GM12875 (cell line): ENCODE results near the gene HACL1.

Experiments used
- H3K4me3 ChIP-seq: one replicate; pipeline ENCODE4 v1.5.1; 2011; ENCODE audit warnings: low read depth, low read length, control low read depth
- CTCF ChIP-seq: IDR thresholded peaks from 2 replicates; pipeline ENCODE4 v1.5.1; 2011; ENCODE audit warnings: low read depth, mild to moderate bottlenecking, control low read depth, inconsistent platforms, low read length, moderate library complexity, borderline replicate concordance; ENCODE audit not compliant: insufficient read depth

The HACL1 gene

DNA sequence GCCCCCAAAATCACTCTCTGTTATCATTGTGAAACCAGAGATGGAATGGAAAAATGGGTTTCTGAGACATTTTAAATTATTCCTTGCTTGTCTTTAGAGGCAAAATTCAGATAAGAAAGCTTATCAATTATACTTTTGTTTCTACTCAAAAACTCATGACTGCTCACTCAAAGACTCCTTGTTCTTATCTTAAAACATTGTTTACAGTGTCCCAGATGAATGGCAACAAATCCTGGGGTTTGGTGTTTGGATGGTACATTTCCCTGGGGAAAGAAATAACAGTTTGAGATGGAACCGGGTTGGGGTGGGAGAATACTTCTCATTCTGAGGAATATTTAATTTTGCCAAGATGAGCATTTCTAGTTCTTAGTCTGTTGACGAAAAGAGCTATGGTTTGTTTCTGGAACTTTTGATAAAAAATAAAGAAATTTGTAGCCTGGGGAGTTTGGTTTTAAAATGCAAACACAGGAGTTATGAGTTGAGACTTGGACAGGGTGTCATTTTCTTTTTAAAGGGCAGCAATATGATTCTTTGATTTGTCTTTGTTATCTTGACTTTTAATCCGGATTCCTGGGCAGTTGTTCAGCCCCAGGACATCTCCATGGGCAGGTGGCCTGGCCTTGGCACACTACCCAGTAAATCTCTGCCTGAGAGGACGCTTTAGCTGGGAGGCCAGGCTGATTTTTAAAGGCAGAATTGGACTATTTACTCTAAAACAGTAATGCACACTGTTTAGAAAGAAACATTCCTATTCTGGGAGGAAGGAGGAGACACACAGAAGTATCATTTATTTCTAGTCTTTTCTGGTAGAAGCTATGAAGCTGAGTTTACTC lies 32.6 kb upstream of the HACL1 start:
- no peak for TF ChIP-seq CTCF

GRCh38 chr3:15633159-15633558 lies 31.8 kb upstream of the HACL1 start:
- TF ChIP-seq CTCF = no peak
- H3K4me3 ChIP-seq = no peak overlapping the region

More for the DNA sequence above, 32.6 kb upstream of the HACL1 start:
- no peak overlapping the region for H3K4me3 ChIP-seq

- no peak overlapping the region for H3K4me3 ChIP-seq
- TF ChIP-seq CTCF = no peak
Measured at GRCh38 chr3:15632212-15632580, 30.8 kb upstream of the HACL1 start.

DNA sequence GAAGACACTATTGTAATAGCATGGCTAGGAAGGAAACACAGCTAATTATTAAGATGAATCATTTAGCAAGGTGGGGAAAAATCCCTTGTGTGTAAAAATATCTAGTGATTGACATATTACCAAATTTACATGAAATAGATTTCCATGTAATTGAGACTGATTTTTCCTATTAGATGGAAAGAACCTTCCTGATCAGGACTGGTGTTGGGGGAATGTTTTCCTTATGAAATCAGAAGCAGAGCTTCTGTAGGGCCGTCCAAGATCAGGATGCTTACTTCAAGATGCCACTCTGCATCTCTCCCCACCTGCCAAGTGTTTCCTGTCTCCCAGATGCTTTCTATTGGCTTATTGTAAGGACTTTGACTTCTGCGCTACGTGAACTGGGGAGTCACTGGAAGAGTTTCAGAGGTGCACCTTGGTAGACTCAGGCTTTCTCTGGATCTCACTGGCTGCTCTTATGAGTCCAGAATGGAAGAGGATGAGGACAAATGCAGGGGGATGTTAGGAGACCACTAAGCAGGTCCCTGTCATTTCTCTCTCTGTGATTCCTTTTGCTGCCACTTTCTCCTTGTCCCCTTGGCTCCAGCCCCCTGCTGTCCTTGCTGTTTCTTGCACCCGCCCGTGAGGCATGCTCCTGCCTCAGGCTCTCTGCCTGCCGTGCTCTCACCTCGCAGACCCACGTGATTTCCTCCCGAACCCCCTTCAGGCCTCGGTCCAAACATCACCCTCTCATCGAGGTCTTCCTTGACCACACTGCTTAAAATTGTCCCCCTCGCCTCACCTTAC lies 30.2 kb upstream of the HACL1 start:
- H3K4me3 ChIP-seq = no peak overlapping the region
- TF ChIP-seq CTCF = 0 out of 2 replicates have a peak, but pooled peaks have one; percentile 1

- no peak for TF ChIP-seq CTCF
- no peak overlapping the region for H3K4me3 ChIP-seq
Measured at GRCh38 chr3:15630646-15631350, 29.4 kb upstream of the HACL1 start.

DNA sequence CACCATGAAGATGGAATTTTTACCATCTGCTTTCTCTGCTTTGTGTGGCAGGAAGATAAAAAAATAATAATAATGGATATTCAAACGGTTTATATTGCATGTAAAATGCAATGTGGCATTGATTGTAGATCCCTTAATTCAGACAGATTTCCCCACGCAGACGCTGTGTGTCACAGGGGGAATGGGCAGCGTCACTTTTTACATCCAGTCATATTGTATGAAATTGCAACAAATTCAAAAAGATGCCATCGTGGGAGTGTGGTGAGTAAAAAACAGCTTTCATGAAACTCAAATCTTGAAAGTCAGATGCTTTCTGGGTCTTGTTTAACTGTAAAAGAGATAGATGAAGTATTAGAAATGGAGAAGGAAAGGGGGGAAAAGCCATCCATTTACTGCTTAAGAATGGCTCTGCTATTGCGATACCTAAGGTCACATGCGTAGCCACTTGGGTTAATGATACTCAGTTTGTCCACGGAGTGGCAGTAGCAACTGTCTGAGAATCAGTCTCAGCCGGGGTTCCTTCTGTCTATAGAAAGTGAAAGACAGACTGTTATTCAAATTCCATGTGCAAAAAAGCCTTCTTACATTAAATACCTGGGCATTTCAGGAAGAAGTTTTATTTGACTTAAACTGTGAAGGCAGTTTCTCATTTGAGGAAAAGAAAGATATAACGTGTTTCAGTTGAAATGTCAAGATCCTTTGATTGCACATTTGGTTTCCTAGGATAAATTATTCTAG lies 28.7 kb upstream of the HACL1 start:
- no peak overlapping the region for H3K4me3 ChIP-seq
- TF ChIP-seq CTCF = peak; percentile 51; the same call in 1 of the 2 replicates
